Adipocyte (in vitro differentiated cells): ENCODE results near the gene PRPF38A.
"Not testable (repeated sequence)": the region's sequence is repeated elsewhere in the genome, so short reads cannot be mapped to it uniquely, and the experiment has no call there.

Source experiments
- DNase-seq: peaks from one replicate; pipeline ENCODE4 v3.0.0-alpha.2; 2015; ENCODE audit warnings: low read depth
- H3K27me3 ChIP-seq: replicated peaks from 2 replicates; pipeline ENCODE4 v1.7.0; 2013; ENCODE audit warnings: mild to moderate bottlenecking, low read length, moderate library complexity; ENCODE audit not compliant: control insufficient read depth, insufficient read depth
- H3K36me3 ChIP-seq: 2 replicates; pipeline ENCODE4 v1.7.0; 2013; ENCODE audit warnings: low read length, mild to moderate bottlenecking, moderate library complexity; ENCODE audit not compliant: control insufficient read depth, insufficient read depth, severe bottlenecking
- H3K4me1 ChIP-seq: 2 replicates; pipeline ENCODE4 v1.7.0; 2013; ENCODE audit warnings: mild to moderate bottlenecking, low read length, moderate library complexity; ENCODE audit not compliant: control insufficient read depth, insufficient read depth
- H3K4me3 ChIP-seq: 2 replicates; pipeline ENCODE4 v1.7.0; 2013; ENCODE audit warnings: mild to moderate bottlenecking, low read length, moderate library complexity
- H3K9ac ChIP-seq: 2 replicates; pipeline ENCODE4 v1.7.0; 2013; ENCODE audit warnings: mild to moderate bottlenecking, low read length, moderate library complexity
- H3K9me3 ChIP-seq: 2 replicates; pipeline ENCODE4 v1.7.0; 2013; ENCODE audit warnings: mild to moderate bottlenecking, low read length, moderate library complexity; ENCODE audit not compliant: control insufficient read depth

The PRPF38A gene

GRCh38 chr1:52365746-52366516 lies 38.5 kb upstream of the PRPF38A start, which contains the start of gene CC2D1B:
Gene CC2D1B, minus strand, starts transcription at chr1:52366205. Its CDS starts 1,585 bp downstream, at chr1:52364620.
- Histone ChIP-seq H3K9ac (peak within 1 kb of the TSS; percentile 96), H3K4me1 (peaks cover 8% of the 10 kb centered on the region), H3K9me3 (no peaks in the 10 kb centered on the region), H3K36me3 (peaks cover 23% of the 10 kb centered on the region), H3K27me3 (no peaks in the 10 kb centered on the region), H3K4me3 (peak within 1 kb of the TSS; percentile 94)
- DNase-seq, result peak; percentile 96

- DNase-seq, result no peak
- no peaks in the 10 kb centered on the region for H3K9me3 ChIP-seq
- H3K4me3 ChIP-seq, result peak overlapping the region; percentile 94
- no peaks in the 10 kb centered on the region for H3K27me3 ChIP-seq
- H3K4me1 ChIP-seq, result peaks cover 8% of the 10 kb centered on the region
- H3K36me3 ChIP-seq, result peaks cover 18% of the 10 kb centered on the region
- no peak overlapping the region for H3K9ac ChIP-seq
Observed at GRCh38 chr1:52366517-52366827, 37.9 kb upstream of the PRPF38A start.

- DNase-seq, result no peak
- no peak overlapping the region for H3K9ac ChIP-seq
- H3K4me3 ChIP-seq, result no peak overlapping the region
Observed at GRCh38 chr1:52367272-52367671, 37.1 kb upstream of the PRPF38A start.

GRCh38 chr1:52368383-52369172 lies 35.8 kb upstream of the PRPF38A start:
- Histone ChIP-seq H3K9me3 (no peaks in the 10 kb centered on the region), H3K27me3 (no peaks in the 10 kb centered on the region), H3K4me3 (peak overlapping the region; percentile 72), H3K36me3 (peaks cover 4% of the 10 kb centered on the region), H3K9ac (peak overlapping the region; percentile 63), H3K4me1 (peaks cover 8% of the 10 kb centered on the region)
- peak; percentile 59 for DNase-seq

More at GRCh38 chr1:52367272-52367671, 37.1 kb upstream of the PRPF38A start:
- Histone ChIP-seq H3K9me3 (no peaks in the 10 kb centered on the region), H3K27me3 (no peaks in the 10 kb centered on the region), H3K36me3 (peaks cover 10% of the 10 kb centered on the region), H3K4me1 (peaks cover 8% of the 10 kb centered on the region)

GRCh38 chr1:52369851-52370250 lies 34.6 kb upstream of the PRPF38A start:
- H3K9ac ChIP-seq, H3K27me3 ChIP-seq, H3K36me3 ChIP-seq, H3K4me3 ChIP-seq, H3K9me3 ChIP-seq, H3K4me1 ChIP-seq, DNase-seq: not testable (repeated sequence)

- DNase-seq, result no peak
- Histone ChIP-seq H3K9ac (no peak overlapping the region), H3K36me3 (no peaks in the 10 kb centered on the region)
Observed at GRCh38 chr1:52385376-52385775, 19.0 kb upstream of the PRPF38A start.

GRCh38 chr1:52386458-52386857 lies 17.9 kb upstream of the PRPF38A start:
- H3K27me3 ChIP-seq, result no peaks in the 10 kb centered on the region
- no peaks in the 10 kb centered on the region for H3K36me3 ChIP-seq

More at GRCh38 chr1:52385376-52385775, 19.0 kb upstream of the PRPF38A start:
- Histone ChIP-seq H3K4me3 (no peak overlapping the region), H3K27me3 (no peaks in the 10 kb centered on the region), H3K4me1 (no peaks in the 10 kb centered on the region), H3K9me3 (no peaks in the 10 kb centered on the region)

GRCh38 chr1:52393174-52393573 lies 11.2 kb upstream of the PRPF38A start:
- no peak for DNase-seq
- Histone ChIP-seq H3K9ac (no peak overlapping the region), H3K27me3 (no peaks in the 10 kb centered on the region), H3K4me3 (no peak overlapping the region), H3K36me3 (no peaks in the 10 kb centered on the region), H3K9me3 (no peaks in the 10 kb centered on the region), H3K4me1 (no peaks in the 10 kb centered on the region)

More at GRCh38 chr1:52386458-52386857, 17.9 kb upstream of the PRPF38A start:
- H3K9ac ChIP-seq, result no peak overlapping the region
- H3K9me3 ChIP-seq, result no peaks in the 10 kb centered on the region
- no peaks in the 10 kb centered on the region for H3K4me1 ChIP-seq
- no peak for DNase-seq
- H3K4me3 ChIP-seq, result no peak overlapping the region

- no peaks in the 10 kb centered on the region for H3K4me1 ChIP-seq
- no peak for DNase-seq
- H3K27me3 ChIP-seq, result no peaks in the 10 kb centered on the region
- no peak overlapping the region for H3K4me3 ChIP-seq
- no peak overlapping the region for H3K9ac ChIP-seq
- H3K9me3 ChIP-seq, result no peaks in the 10 kb centered on the region
- H3K36me3 ChIP-seq, result no peaks in the 10 kb centered on the region
Observed at GRCh38 chr1:52399629-52400028, 4.8 kb upstream of the PRPF38A start.

- H3K27me3 ChIP-seq, result no peaks in the 10 kb centered on the region
- no peak for DNase-seq
- H3K9ac ChIP-seq, result no peak overlapping the region
- H3K4me1 ChIP-seq, result peaks cover 2% of the 10 kb centered on the region
- no peak overlapping the region for H3K4me3 ChIP-seq
- H3K9me3 ChIP-seq, result no peaks in the 10 kb centered on the region
- no peaks in the 10 kb centered on the region for H3K36me3 ChIP-seq
Observed at GRCh38 chr1:52400131-52400530, 4.3 kb upstream of the PRPF38A start.

GRCh38 chr1:52402860-52403240 lies 1.6 kb upstream of the PRPF38A start:
- Histone ChIP-seq H3K36me3 (peaks cover 4% of the 10 kb centered on the region), H3K4me3 (no peak overlapping the region)

More at GRCh38 chr1:52402860-52403240, 1.6 kb upstream of the PRPF38A start:
- H3K9ac ChIP-seq, result no peak overlapping the region
- no peaks in the 10 kb centered on the region for H3K27me3 ChIP-seq
- no peak for DNase-seq
- H3K4me1 ChIP-seq, result peaks cover 9% of the 10 kb centered on the region
- H3K9me3 ChIP-seq, result no peaks in the 10 kb centered on the region
